ENCODE data around the gene ARMC12.

The ARMC12 gene

GRCh38 chr6:35777356-35778102, 40.7 kb downstream of the ARMC12 start:
- no peak for DNase-seq (ENCODE audit: low spot score)

- no peak for DNase-seq (ENCODE audit: low spot score)
Measured at GRCh38 chr6:35778437-35778836, 41.6 kb downstream of the ARMC12 start.

- DNase-seq (ENCODE audit: low spot score): no peak
Measured at GRCh38 chr6:35780719-35781118, 43.9 kb downstream of the ARMC12 start, which contains the start of gene CLPSL1. CLPSL1 (plus strand) TSS chr6:35781019; CDS start chr6:35781111, 92 bp downstream.

- no peak for DNase-seq (ENCODE audit: low spot score)
Measured at GRCh38 chr6:35781290-35781689, 44.5 kb downstream of the ARMC12 start.

DNA sequence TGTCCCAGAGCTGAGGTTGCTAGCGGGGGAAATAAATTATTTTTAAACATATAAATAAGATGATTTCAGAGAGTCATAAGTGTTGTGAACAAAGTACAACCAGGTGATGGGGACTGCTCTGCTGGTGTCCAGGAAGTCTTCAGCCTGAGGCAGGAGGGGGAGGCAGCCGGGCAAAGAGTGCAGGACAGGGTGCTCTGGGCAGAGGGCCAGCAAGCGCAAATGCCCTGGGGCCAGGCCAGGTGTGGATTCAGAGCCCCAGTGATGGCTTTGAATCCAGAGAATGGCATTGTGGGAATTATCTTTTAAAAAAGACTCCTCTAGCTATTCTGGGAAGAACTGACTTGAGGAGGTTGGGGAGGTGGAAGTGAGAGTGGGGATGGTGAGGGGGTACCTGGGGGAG, 45.6 kb downstream of the ARMC12 start:
- no peak for DNase-seq (ENCODE audit: low spot score)

DNA sequence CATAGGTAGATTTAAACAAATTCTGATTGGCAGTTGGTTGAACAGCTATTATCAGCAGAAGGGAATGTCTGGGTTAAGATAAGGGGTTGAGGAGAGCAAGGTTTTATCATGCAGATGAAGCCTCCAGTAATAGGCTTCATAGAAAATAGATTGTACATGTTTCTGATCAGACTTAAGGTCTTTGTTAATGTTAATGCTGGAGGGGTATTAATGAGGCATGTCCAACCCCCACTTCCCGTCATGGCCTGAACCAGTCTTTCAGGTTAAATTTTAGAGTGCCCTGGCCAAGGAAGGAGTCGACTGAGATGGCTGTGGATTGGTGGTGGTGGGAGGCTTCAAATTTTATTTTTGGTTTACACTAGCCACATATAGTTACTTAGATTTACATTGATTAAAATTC, 47.4 kb downstream of the ARMC12 start:
- DNase-seq (ENCODE audit: low spot score): no peak

- no peak for DNase-seq (ENCODE audit: low spot score)
Measured at GRCh38 chr6:35786272-35786671, 49.4 kb downstream of the ARMC12 start.

- no peak for DNase-seq (ENCODE audit: low spot score)
Measured at GRCh38 chr6:35786810-35787209, 50.0 kb downstream of the ARMC12 start.

DNA sequence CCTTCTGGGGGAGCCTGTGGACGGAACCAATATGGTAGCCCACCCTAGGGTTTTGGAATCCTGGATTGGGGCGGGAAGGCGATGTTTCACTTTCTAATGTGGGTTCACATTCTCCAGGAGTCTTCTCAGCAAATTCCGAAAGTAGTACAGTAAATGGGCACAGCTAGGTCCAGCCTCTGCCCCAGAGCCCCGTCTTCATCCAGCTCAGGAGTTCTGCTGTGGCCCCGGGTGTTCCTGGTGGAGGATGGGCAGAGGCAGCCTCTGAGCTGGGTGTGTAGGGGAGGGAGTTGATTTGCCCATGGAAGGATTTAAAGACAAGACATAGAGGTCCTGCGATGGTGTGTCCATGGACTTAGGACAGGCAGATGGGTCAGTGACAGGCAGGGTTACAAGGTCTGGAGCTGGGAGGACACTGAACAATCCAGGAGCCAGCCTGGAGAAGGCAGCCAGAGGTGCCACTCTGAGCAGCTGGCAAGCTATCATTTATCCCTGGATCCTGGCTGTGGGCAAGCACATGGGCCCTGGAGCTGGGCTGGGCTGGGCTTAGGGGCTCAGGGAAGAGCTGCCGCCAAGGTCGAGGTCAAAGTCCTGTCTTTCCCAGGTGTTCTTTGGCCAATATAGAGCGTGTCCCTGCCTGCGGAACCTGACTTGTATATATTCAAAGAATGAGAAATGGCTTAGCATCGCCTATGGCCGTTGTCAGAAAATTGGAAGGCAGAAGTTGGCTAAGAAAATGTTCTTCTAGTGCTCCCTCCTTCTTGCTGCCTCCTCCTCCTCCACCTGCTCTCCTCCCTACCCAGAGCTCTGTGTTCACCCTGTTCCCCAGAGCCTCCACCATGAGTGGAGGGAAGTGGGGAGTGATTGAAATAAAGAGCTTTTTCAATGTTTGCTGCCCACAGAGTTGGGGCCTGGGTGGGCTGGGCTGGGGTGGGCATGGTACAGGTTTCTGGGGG, 50.7 kb downstream of the ARMC12 start:
- no peak for DNase-seq (ENCODE audit: low spot score)

DNA sequence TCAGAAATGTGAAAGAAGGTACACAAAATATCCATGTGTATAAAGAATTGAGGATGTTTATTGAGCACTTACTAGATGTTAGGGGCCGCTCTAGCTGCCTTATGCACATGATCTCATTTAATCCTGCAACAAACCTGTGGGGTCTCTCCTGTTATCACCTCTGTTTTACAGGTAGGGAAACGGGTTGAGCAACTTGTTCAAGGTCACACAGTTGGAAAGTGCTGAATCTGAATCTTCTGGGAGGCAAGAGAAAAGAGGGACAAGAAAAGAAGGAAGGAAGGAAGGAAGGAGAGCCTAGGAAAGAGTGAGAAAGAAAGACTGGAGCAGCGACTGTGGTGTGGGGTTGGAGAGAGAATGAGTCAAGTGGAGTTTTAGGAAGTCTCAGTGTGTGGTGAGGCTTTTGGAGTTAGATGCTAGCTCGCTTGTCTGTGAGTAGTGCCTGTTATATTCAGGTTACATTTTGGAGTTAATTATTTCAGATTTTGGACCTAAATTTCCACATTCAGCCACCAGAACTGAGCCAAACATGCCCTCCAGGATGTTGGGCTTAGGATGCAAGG, 51.7 kb downstream of the ARMC12 start:
- no peak for DNase-seq (ENCODE audit: low spot score)

DNA sequence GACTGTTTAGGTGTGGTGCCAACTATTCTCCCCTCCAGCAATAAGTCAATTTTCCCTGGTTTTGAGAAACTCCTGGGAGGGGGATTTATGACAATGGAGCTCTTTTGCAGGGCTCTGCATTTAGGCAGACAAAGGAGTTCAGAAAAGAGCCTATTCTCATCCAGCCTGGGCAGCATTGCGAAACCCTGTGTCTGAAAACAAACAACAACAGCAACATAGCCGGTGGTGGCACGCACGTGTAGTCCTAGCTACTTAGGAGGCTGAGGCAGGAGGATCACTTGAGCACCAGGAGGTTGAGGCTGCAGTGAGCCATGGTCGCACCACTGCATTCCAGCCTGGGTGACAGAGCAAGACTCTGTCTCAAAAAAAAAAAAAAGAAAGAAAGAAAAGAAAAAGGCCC, 53.9 kb downstream of the ARMC12 start:
- DNase-seq (ENCODE audit: low spot score): no peak

- DNase-seq (ENCODE audit: low spot score): no peak
Measured at GRCh38 chr6:35794536-35795452, 58.0 kb downstream of the ARMC12 start.

GRCh38 chr6:35795453-35796071, 58.7 kb downstream of the ARMC12 start:
- no peak for DNase-seq (ENCODE audit: low spot score)

GRCh38 chr6:35796236-35796635, 59.4 kb downstream of the ARMC12 start:
- DNase-seq (ENCODE audit: low spot score): no peak

GRCh38 chr6:35797837-35798526, 61.1 kb downstream of the ARMC12 start:
- no peak for DNase-seq (ENCODE audit: low spot score)

Data from HuH-7.5 (cell line).